HG03139 (cell line): ENCODE measurements around the gene NCK1.
"Not testable (repeated sequence)": the region's sequence is repeated elsewhere in the genome, so short reads cannot be mapped to it uniquely, and the experiment has no call there.

ENCODE experiments used
- ATAC-seq: cut with Tn5 transposase; IDR thresholded peaks from one replicate; pipeline ENCODE4 v1.9.1; 2021; ENCODE audit not compliant: unreplicated experiment

The NCK1 gene

GRCh38 chr3:136982520-136983138, 120.6 kb downstream of the NCK1 start:
- no peak for ATAC-seq

GRCh38 chr3:136984837-136985236, 122.8 kb downstream of the NCK1 start:
- ATAC-seq: no peak

- not testable (repeated sequence) for ATAC-seq
These were observed 125.5 kb downstream of the NCK1 start for GRCh38 chr3:136987398-136987980.

GRCh38 chr3:136988651-136989050, 126.6 kb downstream of the NCK1 start:
- no peak for ATAC-seq

GRCh38 chr3:136989781-136990524, 127.9 kb downstream of the NCK1 start:
- ATAC-seq: no peak

GRCh38 chr3:136990826-136991225, 128.8 kb downstream of the NCK1 start:
- ATAC-seq: no peak

- ATAC-seq: no peak
These were observed 130.1 kb downstream of the NCK1 start for GRCh38 chr3:136992115-136992514.

GRCh38 chr3:136994772-136995516, 132.9 kb downstream of the NCK1 start:
- ATAC-seq: no peak

GRCh38 chr3:136995652-136996051, 133.6 kb downstream of the NCK1 start:
- no peak for ATAC-seq
